ENCODE measurements around the gene MAML3. TPM values are rescaled to one million over a fixed set of nuclear protein-coding genes. Genes with fewer than 3 reads are reported as not detected.
A peak's percentile ranks its signal among the peaks of the same experiment; 100 is the strongest.

Gene MAML3
- total and polyA plus RNA-seq, 9 donors: 11.1 to 23.8 (median 14.9) TPM

- TF ChIP-seq CTCF (IDR thresholded peaks at IDR 0.05): no peak
- no peak for TF ChIP-seq POLR2A (IDR thresholded peaks at IDR 0.05)
- no peak for TF ChIP-seq EP300 (IDR thresholded peaks at IDR 0.05)
- DNase-seq: no peak
- H3K9me3 ChIP-seq: no peaks in the 10 kb centered on the region
- intact Hi-C loops (cut with DNase I): no loop called here
- WGBS, 3 donors: 94 to 96% (median 95%) methylated on average over 2 of the region's 2 CpGs
- H3K36me3 ChIP-seq: no peaks in the 10 kb centered on the region
- no peak overlapping the region for H3K4me3 ChIP-seq
- H3K4me1 ChIP-seq (ENCODE audit: insufficient read depth): peaks cover 12% of the 10 kb centered on the region
- H3K27ac ChIP-seq: peak overlapping the region in 1 of 2 donors; percentile 42
- no peaks in the 10 kb centered on the region for H3K27me3 ChIP-seq
Observed at GRCh38 chr4:139957065-139957464, 196.9 kb downstream of the MAML3 start.

DNA sequence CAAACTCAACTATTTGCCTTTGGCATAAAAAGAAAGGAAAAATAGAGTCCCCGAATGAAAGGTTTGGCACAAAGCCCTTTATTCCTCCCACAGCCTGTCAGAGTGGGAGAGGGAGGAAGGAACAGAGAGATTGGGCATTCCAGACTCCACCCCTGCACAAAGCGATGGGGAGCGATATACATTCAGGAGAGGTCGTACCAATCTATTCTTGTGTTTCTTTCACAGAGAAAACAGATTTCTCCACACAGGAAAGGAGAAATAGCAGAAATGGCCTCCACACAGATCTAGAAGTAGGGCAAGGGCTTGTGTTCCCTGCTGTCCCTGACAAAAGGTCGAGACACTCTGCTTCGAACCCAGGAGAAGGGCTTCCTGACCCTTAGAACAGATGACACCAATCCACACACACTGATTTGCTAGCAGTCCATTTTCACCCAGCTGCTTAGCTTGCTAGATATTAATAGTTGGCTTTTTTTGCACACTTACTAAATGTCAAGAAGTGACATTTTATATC lies 197.4 kb downstream of the MAML3 start:
- TF ChIP-seq EP300 (IDR thresholded peaks at IDR 0.05) (no peak), POLR2A (IDR thresholded peaks at IDR 0.05) (no peak), CTCF (IDR thresholded peaks at IDR 0.05) (no peak)
- intact Hi-C loops (cut with DNase I): no loop called here
- no peaks in the 10 kb centered on the region for H3K27me3 ChIP-seq

GRCh38 chr4:139955600-139955999 lies 198.4 kb downstream of the MAML3 start:
- Histone ChIP-seq H3K36me3 (no peaks in the 10 kb centered on the region), H3K4me1 (ENCODE audit: insufficient read depth) (peaks cover 11% of the 10 kb centered on the region), H3K27me3 (no peaks in the 10 kb centered on the region), H3K27ac (no peak overlapping the region), H3K9me3 (no peaks in the 10 kb centered on the region), H3K4me3 (no peak overlapping the region)
- 63 to 75% (median 64%) methylated on average over 2 of the region's 2 CpGs for WGBS, 3 donors
- intact Hi-C loops (cut with DNase I): no loop called here
- no peak for DNase-seq
- TF ChIP-seq CTCF (IDR thresholded peaks at IDR 0.05) (no peak), POLR2A (IDR thresholded peaks at IDR 0.05) (no peak), EP300 (IDR thresholded peaks at IDR 0.05) (no peak)

More for the DNA sequence above, 197.4 kb downstream of the MAML3 start:
- H3K4me3 ChIP-seq: no peak overlapping the region
- peak overlapping the region; percentile 39 to 42 for H3K27ac ChIP-seq
- no peaks in the 10 kb centered on the region for H3K9me3 ChIP-seq
- DNase-seq: peak in 2 of 5 donors; percentile 45 to 48
- peaks cover 9% of the 10 kb centered on the region for H3K4me1 ChIP-seq (ENCODE audit: insufficient read depth)
- H3K36me3 ChIP-seq: no peaks in the 10 kb centered on the region
- 7 to 10% (median 8%) methylated on average over 6 of the region's 6 CpGs for WGBS, 3 donors

DNA sequence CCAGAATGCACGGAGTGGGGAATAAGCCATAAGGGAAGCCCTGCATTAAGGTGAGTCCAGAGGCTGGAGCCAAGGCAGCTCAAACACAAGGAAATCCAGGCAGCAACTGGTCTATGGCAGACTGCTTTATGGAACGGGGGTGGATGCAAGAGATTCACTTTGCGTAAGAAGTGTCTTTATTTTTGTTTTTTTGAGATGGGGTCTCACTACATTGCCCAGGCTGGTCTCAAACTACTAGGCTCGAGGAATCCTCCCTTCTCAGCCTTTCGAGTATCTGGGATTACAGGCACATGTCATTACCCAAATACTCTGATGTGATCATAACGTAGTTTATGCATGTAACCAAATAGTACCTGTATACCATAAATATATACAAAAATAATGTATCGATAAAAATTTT lies 199.5 kb downstream of the MAML3 start:
- H3K27me3 ChIP-seq: no peaks in the 10 kb centered on the region
- no peaks in the 10 kb centered on the region for H3K9me3 ChIP-seq
- H3K4me1 ChIP-seq (ENCODE audit: insufficient read depth): peaks cover 11% of the 10 kb centered on the region
- no peak for DNase-seq
- no peak overlapping the region for H3K27ac ChIP-seq
- no peak overlapping the region for H3K4me3 ChIP-seq
- intact Hi-C loops (cut with DNase I): no loop called here
- no peaks in the 10 kb centered on the region for H3K36me3 ChIP-seq
- TF ChIP-seq CTCF (IDR thresholded peaks at IDR 0.05): no peak
- WGBS, 3 donors: 97 to 98% (median 98%) methylated on average over 7 of the region's 7 CpGs
